HG02981 (cell line): ENCODE results near the gene RNF217.
"Not testable (repeated sequence)": the region's sequence is repeated elsewhere in the genome, so short reads cannot be mapped to it uniquely, and the experiment has no call there.

Experiments
- ATAC-seq: cut with Tn5 transposase; IDR thresholded peaks from one replicate; pipeline ENCODE4 v1.9.1; 2021; ENCODE audit warnings: mild to moderate bottlenecking, moderate library complexity; ENCODE audit not compliant: unreplicated experiment

Gene RNF217

DNA sequence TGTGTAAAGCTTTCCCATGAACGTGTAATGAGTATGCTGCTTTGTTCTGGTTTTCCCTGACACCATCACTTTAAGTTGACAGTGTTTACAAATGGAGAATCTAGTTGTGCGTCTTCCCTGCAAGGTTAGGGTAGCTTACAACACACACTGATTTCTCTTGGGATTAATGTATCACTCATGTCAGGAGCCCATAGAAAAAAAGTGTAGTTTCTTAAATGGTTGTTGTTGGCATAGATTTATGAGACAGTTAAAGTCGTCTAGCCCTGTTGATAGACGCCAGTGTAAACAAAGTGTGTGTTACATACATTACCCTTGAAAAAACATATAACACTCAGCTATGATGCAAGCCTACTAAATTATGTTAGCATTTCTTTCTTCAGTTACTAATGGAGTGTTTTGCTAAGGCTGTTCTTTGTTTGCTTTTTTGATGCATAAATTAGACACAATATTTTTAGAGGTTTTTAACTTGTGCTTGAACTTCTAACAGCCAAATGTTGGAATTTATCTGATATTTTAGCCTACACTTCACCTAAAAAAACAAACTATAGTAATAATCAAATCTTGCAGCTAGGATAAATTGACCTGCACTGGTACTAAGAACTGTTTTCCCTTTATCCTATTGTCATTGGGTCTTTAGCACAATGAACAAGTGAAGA lies 88.6 kb downstream of the RNF217 start:
- ATAC-seq: no peak

GRCh38 chr6:125053809-125054208 lies 91.6 kb downstream of the RNF217 start:
- no peak for ATAC-seq

GRCh38 chr6:125054331-125054730 lies 92.1 kb downstream of the RNF217 start:
- no peak for ATAC-seq

DNA sequence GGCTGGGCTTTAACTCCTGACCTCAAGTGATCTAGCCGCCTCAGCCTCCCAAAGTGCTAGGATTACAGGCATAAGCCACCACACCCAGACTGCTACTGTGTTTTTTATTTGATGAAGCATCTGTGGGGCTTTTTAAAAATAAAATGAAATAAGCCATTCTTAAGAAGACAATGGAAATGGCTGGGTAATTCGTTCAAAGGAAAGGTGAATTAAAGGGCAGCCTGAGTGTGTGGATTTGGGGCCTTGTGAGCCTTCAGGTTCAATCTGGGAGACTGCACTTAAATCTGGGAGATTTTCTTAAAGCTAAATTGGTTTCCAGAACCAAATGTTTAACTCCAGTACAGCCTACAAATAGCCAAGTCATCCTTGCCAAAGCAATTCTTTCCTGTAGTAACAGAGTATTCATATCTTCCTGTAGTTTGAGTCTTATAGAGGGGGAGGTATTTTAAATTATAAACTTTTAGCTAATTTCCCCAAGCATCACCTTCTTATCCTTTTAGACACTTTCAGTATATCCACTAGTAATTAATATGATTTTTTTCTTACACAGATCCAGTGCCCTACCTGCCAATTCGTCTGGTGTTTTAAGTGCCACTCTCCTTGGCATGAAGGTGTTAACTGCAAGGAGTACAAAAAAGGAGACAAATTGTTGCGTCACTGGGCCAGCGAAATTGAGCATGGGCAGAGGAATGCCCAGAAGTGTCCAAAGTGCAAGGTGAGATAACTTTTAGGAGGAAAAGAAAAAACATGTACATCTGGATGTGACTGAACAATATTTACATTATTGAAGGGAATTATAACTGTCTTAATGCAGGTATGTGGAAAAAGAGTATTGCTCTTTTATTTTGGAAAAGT lies 95.4 kb downstream of the RNF217 start:
- no peak for ATAC-seq

- no peak for ATAC-seq
These were observed 96.3 kb downstream of the RNF217 start for GRCh38 chr6:125058546-125058945.

DNA sequence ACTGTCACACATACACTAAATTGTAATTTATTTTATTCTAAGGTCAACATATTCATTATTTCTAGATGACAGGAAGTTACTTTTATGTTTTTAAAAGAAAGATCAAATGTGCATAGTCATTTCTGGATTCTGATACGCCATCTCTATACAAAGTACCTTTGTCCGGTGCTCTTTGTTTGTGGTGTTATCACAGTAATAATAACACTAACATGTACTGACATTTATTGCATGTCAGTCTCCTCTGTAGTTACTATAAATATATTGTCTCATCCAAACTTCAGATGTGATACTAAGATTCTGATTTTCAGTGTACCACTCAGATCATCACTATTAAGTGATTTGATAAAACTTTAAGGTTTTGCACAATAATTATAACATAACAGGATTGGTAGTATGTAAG lies 101.1 kb downstream of the RNF217 start:
- ATAC-seq: no peak

- ATAC-seq: no peak
These were observed 103.9 kb downstream of the RNF217 start for GRCh38 chr6:125066140-125066539.

DNA sequence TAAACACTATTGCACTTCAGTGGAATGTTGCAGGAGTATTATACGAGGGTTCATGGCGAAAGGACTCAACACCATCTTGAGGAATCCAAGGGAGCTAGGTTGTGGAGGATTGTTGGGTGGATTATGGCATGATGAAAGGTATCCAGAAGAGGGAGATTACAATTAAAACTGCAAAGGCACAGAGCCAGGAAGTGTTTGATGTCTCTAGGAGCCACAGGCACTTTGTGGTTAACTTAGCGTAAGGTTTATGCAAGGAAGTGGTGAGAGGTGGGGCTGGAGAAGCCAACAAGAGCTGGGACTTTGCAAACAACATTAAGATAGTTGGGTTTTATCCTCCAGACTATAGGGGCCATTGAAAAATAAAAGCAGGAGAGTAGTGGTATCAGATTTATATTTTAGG lies 104.7 kb downstream of the RNF217 start:
- ATAC-seq: no peak

DNA sequence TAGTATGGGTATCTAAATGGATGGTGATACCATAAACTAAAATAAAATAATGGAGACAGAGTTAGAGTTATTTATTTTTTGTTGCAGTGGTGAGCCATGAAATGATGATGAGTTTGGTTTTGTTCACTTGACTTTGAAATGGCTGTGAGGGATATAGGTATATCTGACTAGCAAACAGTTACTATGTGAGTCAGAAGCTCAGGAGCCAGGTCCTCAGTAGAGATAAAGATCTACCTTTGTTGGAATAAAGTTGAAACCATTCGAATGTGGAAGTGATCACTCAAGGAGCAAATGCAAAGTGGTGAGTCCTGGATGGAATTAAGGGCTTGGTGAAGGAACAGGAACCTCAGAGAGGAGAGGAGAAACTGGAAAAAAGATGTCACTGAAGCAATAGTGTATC lies 105.3 kb downstream of the RNF217 start:
- no peak for ATAC-seq

DNA sequence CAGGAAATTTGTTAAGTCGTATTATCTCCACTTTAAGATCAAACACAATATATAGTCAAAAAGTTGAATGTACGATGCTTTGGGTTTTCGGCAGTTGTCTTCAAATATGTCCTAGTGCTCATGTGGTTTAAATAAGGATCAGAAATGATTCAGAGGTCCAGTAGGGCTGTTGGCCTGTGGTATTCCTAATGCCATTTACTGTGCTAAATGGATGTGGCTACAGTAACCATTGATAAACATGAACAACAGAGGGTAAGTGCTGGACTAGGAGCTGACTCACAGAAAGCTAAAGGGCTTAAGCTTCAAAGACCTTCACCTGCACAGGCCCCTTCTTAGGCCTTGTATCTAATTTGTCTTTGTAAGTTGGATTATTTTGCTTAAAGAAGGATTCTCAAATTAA lies 110.8 kb downstream of the RNF217 start:
- no peak for ATAC-seq

GRCh38 chr6:125074120-125074519 lies 111.9 kb downstream of the RNF217 start:
- ATAC-seq: no peak

- not testable (repeated sequence) for ATAC-seq
These were observed 112.8 kb downstream of the RNF217 start for GRCh38 chr6:125075073-125075472.

DNA sequence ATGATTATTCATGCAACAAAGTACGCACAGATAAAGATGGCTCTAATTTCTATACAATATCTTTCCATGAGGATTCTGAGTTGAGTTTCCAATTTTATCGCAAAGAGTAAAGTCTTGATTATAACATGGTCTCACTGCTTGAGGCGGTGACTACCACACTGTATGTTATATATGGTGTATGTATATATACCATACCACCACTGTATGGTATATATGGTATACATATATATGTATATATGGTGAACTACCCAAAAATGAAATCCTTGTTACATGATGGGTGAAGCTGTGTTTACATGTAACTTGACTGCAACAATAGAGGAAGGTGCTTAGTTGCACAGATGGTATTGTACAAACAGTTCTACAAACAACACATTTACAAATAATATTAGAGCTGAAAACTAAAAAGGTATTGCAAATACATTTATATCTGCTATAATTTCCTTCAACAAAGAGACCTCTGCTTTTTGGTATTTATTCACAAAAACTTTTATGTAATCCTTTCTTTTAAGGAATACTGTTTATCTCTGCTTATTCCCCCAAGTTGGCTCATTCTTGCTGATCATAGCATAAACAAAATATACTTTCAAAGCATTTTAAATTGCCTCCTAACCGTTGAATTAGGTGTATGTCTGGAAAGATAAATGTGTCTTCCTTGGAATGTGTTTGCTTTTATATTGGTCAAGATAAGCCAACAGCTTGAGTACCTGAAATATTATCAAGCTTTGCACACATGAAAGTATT lies 113.7 kb downstream of the RNF217 start:
- no peak for ATAC-seq

DNA sequence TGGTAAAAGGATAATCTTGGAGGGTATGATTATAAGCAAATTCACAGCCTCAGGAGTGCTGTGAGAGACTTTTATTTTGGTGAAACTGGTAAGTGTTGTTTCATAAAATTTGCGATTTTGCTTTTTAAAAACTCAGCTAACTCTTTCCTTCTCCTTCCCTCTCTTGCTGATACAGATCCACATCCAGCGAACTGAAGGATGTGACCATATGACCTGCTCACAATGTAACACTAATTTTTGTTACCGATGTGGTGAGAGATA lies 114.2 kb downstream of the RNF217 start:
- ATAC-seq: no peak

DNA sequence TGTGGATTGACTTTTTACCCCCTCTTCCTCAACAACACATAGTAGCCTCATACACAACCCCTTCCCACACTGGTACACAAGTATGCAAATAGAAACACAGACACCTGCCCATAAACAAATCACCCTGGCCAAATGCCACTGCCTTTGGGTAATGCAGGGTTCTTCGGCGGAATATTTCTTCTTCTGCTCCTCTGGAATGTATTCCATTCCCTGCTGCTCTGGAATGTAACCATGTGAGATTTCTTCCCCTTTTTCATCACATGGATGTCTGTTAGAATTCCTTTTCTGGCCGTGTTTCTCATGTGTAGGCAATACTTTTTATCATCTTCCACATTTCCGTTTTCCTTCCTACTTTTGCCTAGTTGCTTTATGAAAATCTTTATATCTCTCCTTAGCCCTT lies 115.2 kb downstream of the RNF217 start:
- ATAC-seq: no peak

DNA sequence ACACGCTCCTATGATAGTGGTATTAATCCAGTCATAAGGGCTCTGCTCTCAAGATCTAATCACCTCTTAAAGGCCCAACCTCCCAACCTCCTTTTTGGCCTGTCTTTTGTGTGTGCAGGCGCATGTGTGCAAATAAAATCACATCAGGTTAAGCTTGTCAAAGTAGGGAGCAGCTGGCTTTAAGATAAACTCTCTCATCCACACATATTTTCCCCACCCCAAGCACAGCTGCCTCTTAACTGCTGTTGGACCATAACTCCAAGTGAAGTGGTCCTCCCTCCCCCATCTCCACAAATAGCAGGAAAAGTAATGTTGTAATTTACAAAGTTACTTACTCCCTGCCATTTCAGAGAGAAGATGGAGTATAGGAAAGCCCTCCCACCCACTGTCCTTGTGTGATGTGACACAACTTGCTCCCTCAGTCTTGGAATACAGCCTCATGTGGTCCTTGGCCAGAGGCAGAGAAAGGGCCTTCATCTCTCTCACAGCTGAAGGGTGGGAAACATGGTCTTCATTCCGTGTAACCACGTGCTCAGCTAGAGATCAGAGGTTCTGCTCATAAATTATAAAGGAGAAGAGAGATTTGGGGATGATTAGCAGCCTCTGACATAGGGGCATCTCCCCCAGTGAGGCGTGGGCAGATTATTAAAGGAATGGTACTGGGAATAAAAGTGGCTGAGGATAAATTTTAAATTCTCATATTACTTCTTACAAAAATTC lies 116.5 kb downstream of the RNF217 start:
- ATAC-seq: no peak

- no peak for ATAC-seq
These were observed 120.9 kb downstream of the RNF217 start for GRCh38 chr6:125082908-125083683.

- ATAC-seq: no peak
These were observed 121.4 kb downstream of the RNF217 start for GRCh38 chr6:125083684-125083990.

DNA sequence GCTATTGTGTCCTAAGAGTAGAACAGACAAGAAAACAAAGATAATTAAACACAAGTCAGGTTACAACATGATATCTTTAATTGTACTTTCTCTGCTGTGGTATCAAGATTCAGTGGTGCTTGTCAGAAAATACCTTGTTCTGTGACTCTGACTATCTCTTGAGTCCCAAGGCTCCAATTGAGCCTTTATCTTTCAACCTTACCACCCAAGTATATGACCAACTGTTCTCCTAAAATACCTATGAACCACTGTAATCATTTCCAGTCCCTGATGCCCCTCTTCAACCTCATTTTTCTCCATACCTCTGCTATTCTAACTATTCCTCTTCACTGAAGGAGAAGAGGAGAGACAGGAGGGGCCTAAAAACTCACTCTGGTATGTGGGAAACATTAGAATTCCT lies 124.5 kb downstream of the RNF217 start:
- ATAC-seq: no peak

DNA sequence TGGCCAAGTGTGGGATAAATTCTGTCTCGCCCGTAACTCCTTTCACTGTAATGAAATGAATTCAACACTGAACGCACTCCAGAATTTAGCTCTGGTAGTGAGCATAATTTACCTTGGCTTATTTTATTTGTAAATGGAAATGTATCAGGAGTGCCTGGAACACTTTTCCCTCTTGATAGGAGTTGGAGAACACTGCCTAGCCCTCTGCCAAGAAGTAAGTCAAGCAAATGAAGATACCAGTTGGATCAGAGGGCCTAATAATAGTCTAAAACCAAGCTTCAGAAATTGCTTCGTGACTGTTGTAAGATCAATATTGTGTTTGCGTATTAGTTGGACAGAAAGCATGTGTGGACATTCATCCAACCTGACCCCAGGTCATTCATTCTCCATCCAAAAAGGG lies 126.7 kb downstream of the RNF217 start:
- no peak for ATAC-seq

DNA sequence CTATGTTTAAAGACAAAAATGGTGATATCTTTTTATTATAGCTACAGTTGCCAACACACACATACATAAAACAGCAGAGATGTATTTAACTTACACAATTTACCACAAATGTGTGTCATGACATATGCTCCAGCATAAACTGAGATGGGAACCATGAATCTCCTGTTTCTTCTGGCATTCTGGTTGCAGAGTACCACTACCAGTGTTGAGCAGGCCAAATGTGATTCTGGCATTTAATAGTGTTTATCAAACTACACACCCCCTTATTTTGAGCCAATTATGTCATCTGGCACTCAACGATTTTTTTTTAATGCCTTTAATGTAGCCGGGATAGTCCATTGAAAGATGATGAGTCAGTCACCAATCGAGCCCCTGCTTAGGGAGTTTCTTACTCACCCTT lies 132.3 kb downstream of the RNF217 start:
- ATAC-seq: no peak
